ENCODE measurements around the gene ZKSCAN4. TPM values are rescaled to one million over a fixed set of nuclear protein-coding genes. Genes with fewer than 3 reads are reported as not detected.

Gene ZKSCAN4
- total RNA-seq, 1 donor from 2014 or later: 4.4 TPM

DNA sequence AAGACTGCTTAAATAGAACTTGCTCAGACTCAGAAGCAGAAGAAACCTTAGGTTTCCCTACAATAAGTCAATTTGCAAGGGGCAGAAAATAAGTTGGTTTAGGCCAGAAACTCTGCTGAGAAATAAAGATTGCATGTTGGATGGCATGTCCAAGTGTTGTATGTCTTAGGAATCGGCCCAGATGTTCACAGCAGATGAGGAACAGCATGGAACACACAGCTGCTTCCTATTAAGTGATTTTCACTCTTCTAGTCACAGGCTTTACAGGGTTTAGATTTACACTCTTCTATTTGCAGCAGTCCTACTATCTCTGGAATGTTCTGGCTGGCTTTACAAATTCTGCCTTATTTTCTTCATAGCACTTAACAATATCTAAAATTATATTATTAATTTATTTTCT, 3.2 kb downstream of the ZKSCAN4 start:
- Histone ChIP-seq H3K4me3 (ENCODE audit: low read depth, low read length) (no peak overlapping the region), H3K27me3 (ENCODE audit: control insufficient read depth, insufficient read depth, low read length) (no peaks in the 10 kb centered on the region), H3K36me3 (ENCODE audit: control insufficient read depth, insufficient read depth, low read length) (peaks cover 3% of the 10 kb centered on the region)
- DNase-seq (ENCODE audit: low read depth): no peak
- TF ChIP-seq, protein P1, sequence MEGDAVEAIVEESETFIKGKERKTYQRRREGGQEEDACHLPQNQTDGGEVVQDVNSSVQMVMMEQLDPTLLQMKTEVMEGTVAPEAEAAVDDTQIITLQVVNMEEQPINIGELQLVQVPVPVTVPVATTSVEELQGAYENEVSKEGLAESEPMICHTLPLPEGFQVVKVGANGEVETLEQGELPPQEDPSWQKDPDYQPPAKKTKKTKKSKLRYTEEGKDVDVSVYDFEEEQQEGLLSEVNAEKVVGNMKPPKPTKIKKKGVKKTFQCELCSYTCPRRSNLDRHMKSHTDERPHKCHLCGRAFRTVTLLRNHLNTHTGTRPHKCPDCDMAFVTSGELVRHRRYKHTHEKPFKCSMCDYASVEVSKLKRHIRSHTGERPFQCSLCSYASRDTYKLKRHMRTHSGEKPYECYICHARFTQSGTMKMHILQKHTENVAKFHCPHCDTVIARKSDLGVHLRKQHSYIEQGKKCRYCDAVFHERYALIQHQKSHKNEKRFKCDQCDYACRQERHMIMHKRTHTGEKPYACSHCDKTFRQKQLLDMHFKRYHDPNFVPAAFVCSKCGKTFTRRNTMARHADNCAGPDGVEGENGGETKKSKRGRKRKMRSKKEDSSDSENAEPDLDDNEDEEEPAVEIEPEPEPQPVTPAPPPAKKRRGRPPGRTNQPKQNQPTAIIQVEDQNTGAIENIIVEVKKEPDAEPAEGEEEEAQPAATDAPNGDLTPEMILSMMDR (IDR thresholded peaks at IDR 0.05; ENCODE audit: insufficient read depth, low read length, poor library complexity, severe bottlenecking): no peak

DNA sequence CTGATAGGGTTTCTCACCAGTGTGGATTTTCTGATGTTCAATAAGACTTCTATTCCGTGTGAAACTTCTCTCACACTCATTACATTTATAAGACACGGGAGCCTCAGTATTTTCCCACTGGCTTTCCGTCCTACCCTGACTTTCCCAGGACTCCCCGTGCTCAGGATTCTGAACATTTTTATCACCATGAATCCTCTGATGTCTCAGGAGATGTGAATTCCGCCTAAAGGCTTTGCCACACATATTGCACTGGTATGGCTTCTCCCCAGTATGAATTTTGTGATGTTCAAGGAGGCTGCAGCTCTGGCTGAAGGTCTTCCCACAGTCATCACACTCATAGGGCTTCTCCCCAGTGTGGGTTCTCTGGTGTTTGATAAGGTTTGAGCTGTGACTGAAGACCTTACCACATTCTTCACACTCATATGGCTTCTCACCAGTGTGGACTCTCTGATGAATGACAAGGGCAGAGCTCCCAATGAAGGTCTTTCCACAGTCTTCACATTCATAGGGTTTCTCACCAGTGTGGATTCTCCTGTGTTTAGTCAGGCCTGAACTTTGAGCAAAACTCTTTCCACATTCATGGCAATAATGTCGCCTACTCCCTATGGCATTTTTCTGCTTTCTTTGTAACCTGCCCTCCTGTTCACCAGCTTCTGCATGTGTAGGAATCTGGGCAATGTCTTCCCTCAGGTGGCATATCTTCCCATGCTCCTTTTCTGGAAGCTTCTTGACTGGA, 6.7 kb downstream of the ZKSCAN4 start:
- TF ChIP-seq, protein P1 (IDR thresholded peaks at IDR 0.05; ENCODE audit: insufficient read depth, low read length, poor library complexity, severe bottlenecking): no peak
- no peak for DNase-seq (ENCODE audit: low read depth)
- peaks cover 3% of the 10 kb centered on the region for H3K36me3 ChIP-seq (ENCODE audit: control insufficient read depth, insufficient read depth, low read length)
- H3K4me3 ChIP-seq (ENCODE audit: low read depth, low read length): no peak overlapping the region
- no peaks in the 10 kb centered on the region for H3K27me3 ChIP-seq (ENCODE audit: control insufficient read depth, insufficient read depth, low read length)

DNA sequence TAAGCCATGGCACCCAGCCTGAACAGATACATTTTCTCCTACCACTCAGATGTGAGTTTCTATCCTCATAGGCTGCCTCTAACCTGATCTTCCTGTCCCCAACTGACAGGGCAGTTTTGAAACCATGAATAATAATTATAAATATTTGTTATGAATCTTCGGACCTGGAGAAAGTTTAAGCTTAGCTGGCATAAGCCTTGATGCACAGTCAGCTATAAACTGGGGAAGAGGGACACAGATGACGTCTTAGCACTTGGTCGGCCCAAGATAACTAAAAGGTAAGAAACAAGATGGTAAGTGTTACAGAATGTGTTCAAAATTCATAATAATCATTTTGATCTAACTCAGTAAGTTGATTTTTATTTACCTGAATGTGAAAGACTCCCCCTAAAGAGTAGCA, 8.1 kb downstream of the ZKSCAN4 start:
- TF ChIP-seq, protein P1 (IDR thresholded peaks at IDR 0.05; ENCODE audit: insufficient read depth, low read length, poor library complexity, severe bottlenecking): no peak
- Histone ChIP-seq H3K4me3 (ENCODE audit: low read depth, low read length) (no peak overlapping the region), H3K27me3 (ENCODE audit: control insufficient read depth, insufficient read depth, low read length) (no peaks in the 10 kb centered on the region), H3K36me3 (ENCODE audit: control insufficient read depth, insufficient read depth, low read length) (peaks cover 3% of the 10 kb centered on the region)
- no peak for DNase-seq (ENCODE audit: low read depth)

DNA sequence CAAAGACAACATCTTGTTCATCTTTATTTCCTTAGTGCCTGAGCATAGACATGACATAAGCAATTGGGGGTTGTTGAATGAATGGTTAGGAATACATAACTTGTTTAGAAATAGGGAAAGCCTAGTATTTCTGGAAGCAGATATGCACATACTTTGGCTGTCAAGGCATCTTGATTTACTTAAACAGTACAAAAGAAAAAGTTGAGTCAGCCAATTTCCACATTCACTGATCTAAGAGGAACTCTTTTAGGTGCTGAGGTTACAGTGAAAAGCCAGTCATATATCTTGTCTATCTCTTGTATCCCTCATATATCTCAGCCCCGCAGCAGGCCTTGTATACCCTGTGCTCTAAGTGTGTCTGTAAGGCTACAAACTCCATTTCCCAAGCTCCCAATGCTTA, 11.6 kb downstream of the ZKSCAN4 start:
- Histone ChIP-seq H3K36me3 (ENCODE audit: control insufficient read depth, insufficient read depth, low read length) (no peaks in the 10 kb centered on the region), H3K27me3 (ENCODE audit: control insufficient read depth, insufficient read depth, low read length) (no peaks in the 10 kb centered on the region), H3K4me3 (ENCODE audit: low read depth, low read length) (no peak overlapping the region)
- TF ChIP-seq, protein P1 (IDR thresholded peaks at IDR 0.05; ENCODE audit: insufficient read depth, low read length, poor library complexity, severe bottlenecking): no peak
- no peak for DNase-seq (ENCODE audit: low read depth)

DNA sequence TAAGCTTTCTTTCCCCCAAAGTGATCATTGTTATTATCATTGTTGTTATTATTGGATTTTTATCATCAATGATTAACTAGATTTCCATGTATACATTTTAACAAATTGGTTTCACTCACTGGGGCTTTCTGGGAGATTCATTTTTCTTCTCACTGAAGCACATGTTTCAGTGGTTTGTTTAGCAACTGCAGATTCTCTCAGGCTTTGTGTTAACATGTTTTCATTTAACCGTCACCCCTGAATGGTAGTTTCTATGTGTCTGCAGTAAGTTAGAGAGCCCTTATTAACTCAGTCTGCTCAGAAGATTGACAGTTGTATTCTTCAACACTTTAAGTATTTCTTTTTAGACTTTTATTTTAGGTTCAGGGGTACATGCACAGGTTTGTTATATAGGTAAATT, 12.4 kb downstream of the ZKSCAN4 start:
- Histone ChIP-seq H3K27me3 (ENCODE audit: control insufficient read depth, insufficient read depth, low read length) (no peaks in the 10 kb centered on the region), H3K36me3 (ENCODE audit: control insufficient read depth, insufficient read depth, low read length) (no peaks in the 10 kb centered on the region), H3K4me3 (ENCODE audit: low read depth, low read length) (no peak overlapping the region)
- no peak for DNase-seq (ENCODE audit: low read depth)
- TF ChIP-seq, protein P1 (IDR thresholded peaks at IDR 0.05; ENCODE audit: insufficient read depth, low read length, poor library complexity, severe bottlenecking): no peak

DNA sequence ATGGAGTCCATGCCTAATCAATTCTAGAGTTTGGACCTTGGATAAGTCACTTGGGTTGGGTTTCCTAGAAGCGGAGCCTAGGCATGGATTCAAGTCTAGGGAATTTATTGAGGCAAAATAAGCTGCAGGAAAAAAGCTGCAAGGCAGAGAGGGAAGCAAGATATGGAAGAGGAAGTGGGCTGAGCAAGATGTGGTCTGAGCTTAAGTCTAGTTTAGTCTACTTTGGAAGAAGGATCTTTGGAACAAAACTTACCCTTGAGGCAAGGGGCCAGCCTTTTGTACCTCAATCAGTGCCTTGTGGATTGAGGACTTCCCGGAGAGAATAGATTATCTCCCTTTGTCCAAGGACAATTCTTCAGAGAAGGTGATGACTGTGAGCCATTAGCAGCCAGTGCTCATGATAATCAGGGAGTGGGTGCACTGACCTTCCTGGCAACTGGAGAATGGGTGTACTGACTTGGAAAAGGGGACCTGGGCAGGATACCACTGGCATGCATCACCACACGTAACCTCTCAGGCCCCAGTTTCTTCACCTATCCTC, 16.1 kb downstream of the ZKSCAN4 start:
- Histone ChIP-seq H3K4me3 (ENCODE audit: low read depth, low read length) (no peak overlapping the region), H3K36me3 (ENCODE audit: control insufficient read depth, insufficient read depth, low read length) (peaks cover 1% of the 10 kb centered on the region), H3K27me3 (ENCODE audit: control insufficient read depth, insufficient read depth, low read length) (no peaks in the 10 kb centered on the region)
- no peak for DNase-seq (ENCODE audit: low read depth)
- TF ChIP-seq, protein P1 (IDR thresholded peaks at IDR 0.05; ENCODE audit: insufficient read depth, low read length, poor library complexity, severe bottlenecking): no peak
